HG03066 (cell line): ENCODE data around the gene TIMM44.
"Not testable (repeated sequence)": the region's sequence is repeated elsewhere in the genome, so short reads cannot be mapped to it uniquely, and the experiment has no call there.

Experiments used
- ATAC-seq: cut with Tn5 transposase; IDR thresholded peaks from one replicate; pipeline ENCODE4 v1.9.1; 2021; ENCODE audit warnings: low read depth; ENCODE audit not compliant: unreplicated experiment

The TIMM44 gene

DNA sequence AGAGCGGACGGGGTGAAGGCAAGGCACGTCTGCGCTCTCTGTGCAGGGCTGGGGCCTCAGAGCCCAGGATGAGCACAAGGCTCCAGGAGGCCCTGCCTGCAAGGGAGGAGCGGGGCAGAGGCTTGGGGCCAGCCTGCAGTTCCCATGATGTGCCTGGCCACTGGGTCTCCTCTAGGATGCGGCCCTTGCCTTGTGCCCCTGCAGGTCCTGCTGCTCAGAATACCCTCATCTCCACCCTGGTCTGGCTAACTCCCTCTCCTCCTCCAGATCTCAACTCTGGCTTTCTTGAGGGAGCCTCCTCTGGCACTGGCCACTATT, 34.2 kb upstream of the TIMM44 start:
- no peak for ATAC-seq

DNA sequence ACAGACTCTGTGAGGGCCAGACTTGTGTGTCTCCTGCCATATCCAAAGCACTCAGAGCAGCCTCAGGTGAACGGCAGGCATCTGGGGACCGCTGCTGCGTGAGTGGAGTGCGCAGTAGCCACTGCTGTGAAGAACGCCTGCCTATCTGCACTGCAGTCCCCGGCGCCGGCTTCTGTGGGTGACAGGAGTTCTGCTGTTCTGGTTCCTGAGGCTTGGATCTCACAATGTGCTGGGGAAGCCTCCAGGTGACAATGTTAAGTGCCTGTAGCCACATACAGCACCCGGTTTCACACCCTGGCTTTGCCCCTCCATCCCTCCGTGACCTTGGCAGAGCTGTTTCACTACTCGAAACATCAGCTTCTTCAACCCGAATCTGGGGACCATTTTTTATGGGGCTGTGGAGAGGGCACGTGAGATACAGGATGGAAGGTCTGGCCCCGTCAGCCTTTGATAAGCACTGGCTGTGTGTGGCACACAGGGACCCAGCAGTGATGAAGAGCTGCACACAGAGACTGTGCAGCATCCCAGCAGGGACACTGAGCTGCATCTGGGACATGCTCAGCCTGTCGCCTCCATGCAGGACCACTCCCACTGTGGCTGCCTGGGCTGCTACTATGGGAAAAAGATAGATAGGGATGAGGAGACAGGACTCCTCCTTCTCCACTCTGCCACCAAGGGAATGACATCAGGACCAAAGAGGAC, 33.7 kb upstream of the TIMM44 start:
- no peak for ATAC-seq

DNA sequence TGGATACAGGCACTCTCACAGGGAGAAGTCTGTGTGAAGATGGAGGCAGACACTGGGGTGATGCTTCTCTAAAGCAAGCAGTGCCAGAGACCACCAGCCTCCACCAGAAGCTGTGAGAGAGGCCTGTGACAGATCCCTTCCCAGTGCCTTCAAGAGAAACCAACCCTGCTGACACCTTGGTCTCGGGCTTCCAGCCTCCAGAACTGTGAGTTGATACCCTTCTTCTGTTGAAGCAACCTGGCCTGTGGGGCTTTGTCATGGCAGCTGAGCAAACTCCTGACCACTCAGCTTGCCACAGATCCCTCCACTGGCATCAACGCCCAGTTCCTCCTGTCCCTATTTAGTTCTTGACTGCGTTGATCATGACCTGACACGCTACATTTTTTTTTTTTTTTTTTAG, 33.0 kb upstream of the TIMM44 start:
- ATAC-seq, result no peak

DNA sequence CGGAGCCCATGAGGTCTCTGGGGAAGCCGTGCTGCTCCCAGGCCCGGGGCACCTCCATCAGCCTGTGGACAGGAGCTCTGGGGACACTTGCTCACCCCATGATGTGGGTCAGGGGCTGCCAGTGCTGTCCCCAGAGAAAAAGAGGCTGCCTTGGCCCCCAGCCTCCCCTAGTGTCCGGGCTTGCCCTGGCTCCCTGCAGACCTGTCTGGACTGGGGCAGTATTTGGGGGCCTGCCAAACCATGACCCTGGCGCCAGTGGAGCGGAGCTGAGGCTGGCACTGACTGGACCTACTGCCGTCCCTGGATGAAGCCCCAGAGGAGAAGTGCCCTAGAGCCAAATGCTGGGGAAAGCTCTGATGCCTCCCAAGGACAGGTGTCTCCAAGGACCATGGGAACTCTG, 31.6 kb upstream of the TIMM44 start:
- ATAC-seq, result no peak

DNA sequence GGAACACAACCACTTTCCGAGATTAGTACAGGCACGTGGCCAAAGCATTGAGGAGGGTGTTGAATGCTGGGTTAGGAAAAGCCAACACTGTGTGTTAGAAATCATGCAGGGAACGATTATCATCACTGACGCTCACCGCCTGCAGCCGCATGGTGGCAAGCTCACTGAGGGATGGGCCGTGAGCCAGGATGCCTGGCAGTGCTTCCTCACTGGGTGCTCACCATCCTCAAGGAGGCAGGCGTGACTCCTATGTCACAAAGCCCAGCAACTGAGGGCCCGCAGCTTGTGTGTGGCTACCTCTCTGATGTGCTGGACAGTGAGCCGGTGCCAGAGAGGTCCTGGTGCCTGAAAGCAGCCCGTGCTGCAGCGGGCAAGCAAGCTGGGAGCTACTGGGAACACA, 30.4 kb upstream of the TIMM44 start:
- ATAC-seq, result no peak

DNA sequence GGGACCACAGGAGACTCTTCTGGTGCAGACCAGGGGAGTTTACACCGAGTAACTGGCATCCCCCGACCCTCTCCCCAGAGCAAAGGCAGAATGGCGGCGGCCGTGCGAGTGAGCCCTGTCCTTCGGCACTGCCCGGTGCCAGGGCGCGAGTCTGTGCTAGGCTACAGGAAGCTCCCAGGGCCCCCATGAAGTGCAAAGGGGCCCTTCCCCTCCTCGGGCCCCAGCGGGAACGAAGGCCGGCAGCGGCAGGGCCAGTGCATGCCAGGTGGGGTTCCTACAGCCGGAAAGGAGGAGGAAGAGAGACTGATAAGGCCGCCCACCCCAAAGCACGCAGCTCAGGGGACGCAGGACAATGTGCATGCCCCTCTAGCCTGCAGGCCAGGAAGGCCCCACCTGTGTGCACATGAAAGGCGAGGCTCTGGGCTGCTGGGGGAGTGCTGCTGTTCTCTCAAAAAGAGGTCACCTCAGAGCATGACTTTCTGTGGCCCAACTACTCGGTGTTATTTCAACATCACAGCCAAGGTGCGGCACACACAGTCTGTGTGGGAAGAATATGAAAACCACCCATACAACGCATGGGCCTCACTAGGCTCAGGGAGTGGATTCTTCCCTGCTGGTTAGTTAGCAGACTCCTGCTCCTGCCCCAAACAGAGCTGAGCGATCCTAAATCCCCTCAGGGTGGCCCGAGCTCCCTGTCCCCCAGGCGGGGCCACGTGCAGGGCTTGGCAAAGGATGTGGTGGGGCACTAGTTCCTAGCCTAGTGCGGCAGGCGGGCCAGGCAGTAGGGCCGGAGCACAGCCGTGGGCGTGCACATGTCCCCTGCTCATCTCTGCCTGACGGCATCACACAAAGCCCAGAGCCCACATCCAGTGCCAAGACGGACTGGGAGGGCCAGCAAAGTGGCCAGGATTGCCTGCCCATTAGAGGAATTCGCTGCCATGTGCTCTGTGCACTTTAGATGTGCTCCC, 28.4 kb upstream of the TIMM44 start:
- ATAC-seq, result no peak

DNA sequence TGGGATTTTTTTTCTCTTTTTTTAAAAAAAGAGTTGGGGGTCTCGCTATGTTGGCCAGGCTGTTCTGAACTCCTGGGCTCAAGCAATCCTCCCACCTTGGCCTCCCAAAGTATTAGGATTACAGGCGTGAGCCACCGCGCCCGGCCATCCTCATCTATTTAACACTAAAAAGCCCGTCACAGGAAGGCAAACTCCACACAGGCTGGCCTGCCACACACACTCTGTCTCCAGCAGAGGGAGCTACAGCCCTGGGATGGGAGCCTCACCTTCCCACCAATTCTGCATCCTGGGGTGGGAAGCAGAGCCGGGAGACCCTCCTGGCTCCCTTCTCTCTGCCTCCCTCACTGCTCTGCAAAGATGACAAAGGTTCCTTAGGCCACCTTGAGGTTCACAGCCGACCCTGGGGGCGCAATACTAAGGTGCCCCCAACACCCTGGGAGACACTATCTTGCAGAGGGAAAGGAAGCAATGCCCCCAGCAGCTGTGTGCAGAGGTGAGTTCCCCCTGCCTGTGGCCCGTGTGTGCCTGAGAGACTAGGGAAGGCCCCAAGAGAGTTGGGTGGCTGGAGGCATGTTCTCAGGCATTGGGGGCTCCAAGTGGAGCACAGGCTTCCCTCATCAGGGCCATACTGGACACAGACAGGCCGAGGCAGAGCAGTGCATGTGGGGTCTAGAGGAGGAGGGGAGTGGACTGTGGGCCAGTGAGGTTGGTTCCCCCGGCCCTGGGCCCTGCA, 27.4 kb upstream of the TIMM44 start:
- no peak for ATAC-seq

DNA sequence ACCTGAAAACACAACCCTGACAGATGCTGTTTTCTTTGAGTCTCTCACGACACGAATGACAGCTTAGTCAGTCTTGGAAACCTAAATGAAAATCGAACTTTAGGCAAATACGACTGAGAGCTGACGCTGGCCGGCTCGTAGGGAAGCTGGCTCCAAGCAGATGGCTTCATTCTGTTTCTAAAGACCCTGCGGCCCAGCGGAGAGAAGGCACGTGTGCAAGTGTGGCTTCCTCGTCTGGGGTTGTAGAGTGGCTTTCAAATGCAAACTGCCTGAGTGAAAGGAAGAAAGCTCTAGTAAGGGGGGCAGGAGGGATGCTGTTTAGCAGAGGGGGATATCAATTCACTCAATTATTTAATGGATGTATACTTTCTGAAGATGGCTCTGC, 26.1 kb upstream of the TIMM44 start:
- no peak for ATAC-seq

DNA sequence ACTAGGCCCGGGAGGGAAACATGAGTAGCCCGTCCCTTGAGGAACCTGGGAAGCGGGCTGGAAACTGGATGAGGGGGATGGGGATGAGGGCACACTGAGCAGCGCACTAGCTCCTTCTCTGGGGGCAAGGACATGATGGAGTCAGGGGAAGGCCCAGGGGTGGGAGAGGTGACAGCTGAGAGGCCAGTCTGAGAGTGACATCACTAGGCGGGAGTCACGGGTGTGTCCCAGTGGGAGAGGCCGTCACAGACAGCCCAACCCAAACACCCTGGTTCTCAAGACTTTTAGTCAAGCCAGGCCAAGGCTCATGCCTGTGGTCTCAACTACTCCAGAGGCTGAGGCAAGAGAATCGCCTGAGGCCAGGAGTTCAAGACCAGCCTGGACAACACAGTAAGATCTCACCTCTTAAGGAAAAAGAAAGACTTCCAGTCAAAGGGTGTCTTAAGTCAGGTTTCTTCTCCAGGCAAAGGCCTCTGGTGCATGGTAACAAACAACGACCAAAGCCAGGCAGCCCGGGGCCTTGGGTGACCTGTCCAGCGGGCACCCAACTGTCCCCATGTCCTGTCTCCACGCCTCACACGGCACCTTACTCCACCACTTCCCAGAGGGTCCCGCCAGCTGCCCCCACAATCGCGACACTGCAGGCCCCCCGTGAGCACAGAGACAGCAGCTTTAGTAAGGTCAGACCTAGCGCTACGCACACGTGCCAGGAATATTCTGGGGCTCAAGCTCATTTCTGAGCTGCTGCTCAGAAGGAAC, 25.5 kb upstream of the TIMM44 start:
- no peak for ATAC-seq

DNA sequence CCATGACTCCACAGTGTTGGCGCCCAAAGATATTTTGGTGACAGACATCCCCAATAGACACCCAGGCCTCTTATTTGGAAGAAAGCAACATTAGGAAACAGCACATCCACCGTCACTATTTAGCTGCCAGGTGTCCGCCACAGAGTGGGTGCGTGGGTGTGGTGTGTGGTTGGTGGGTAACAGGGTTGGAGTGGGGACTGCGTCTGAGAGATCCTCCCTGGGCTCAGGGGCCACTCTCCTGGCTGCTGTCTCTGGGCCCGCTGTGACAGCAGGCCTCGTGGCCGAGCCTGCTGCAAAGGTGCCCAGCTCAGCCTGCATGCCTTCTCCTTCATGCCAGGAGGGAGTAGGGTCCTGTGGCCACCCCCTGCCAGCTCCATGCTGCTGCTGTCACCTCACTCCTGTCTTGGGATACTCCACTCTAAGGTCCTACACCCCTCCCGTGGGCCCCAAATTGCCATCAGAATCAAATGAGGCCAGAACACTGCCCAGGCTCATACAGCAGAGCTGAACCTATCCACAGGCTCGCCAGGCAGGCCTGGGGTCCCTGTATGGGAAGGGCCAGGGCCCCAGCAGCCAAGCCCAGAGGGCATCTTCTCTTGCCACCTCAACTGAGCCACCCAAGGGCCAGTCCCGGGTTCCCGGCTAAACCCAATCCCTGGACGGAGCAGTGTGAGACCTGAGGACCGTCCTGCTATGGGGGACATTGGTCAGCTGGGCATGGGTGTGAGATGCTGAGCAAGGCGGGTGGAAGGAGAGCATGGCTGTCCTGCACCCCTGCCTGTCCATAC, 24.7 kb upstream of the TIMM44 start:
- ATAC-seq, result no peak

DNA sequence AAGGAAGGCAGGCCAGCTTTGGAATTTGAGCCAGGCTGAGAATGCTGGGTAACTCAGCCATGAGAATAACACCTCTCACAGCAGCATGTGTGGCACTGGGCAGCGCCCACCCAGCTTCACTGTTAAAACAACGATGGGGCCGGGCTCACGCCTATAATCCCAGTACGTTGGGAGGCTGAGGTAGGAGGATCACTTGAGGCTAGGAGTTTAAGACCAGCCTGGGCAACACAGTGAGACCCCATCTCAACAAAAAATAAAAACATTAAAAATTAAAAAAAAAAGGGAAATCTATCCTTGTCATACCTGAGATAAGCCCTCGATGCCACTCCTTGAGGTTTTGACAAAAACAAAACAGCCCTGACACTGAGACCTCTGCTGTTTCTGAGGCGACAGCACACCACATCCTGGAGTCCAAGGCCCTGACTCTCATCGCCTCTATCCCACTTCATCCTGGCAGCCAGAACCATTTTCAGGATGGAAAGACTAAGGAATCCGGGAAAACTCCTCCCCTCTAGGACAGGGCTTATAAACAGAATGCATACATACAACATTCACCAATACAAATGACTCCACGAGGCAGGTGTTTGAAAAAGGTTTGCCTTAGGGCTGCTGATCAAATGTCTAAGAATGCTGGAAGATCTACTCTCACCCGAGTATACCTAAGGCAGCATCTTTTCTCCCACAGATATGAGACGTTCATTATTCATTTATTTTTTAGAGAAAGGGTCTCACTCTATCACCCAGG, 22.6 kb upstream of the TIMM44 start:
- no peak for ATAC-seq

DNA sequence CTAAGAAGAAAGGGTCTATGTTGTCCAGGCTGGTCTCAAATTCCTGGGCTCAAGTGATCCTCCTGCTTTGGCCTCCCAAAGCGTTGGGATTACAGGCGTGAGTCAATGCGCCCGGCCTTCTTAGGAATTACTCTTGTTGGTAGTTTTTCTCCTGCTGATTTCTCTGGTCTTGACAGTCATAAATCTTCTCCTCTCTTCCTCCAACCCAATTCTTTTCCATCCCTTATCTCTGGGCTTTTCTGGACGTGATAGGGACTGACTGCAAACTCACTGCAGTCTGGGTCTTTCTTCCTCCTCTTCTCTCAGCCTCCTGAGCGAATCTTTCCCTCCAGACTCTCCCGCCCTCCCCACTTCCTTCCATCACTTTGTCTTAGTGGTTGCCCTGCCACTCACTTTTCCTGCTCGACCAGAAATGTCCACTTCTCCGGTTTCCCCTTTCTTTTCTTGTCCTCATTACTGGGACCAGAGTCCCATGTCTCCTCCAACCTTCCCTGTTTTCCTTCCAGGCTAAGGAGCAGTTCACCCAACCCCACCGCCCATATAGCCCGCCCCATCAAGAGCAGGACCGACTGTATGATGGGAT, 21.9 kb upstream of the TIMM44 start:
- ATAC-seq, result no peak

DNA sequence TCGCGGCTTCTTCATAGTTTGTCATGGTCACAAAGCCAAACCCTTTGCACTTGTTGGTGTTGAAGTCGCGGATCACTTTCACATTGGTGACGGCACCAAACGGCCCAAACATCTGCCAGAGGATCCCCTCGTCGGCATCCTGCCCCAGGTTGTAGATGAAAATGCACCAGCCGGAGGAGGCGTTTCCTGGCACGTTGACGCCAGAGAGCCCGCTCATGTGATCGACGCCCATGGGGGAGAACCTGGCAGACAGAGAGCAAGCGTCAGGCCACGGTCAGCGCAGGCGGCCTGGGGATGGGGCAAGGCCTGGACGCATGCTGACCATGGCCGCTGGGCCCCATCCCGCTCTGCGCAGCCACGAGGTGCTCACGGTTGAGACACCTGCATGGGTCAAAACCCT, 20.1 kb upstream of the TIMM44 start:
- no peak for ATAC-seq

DNA sequence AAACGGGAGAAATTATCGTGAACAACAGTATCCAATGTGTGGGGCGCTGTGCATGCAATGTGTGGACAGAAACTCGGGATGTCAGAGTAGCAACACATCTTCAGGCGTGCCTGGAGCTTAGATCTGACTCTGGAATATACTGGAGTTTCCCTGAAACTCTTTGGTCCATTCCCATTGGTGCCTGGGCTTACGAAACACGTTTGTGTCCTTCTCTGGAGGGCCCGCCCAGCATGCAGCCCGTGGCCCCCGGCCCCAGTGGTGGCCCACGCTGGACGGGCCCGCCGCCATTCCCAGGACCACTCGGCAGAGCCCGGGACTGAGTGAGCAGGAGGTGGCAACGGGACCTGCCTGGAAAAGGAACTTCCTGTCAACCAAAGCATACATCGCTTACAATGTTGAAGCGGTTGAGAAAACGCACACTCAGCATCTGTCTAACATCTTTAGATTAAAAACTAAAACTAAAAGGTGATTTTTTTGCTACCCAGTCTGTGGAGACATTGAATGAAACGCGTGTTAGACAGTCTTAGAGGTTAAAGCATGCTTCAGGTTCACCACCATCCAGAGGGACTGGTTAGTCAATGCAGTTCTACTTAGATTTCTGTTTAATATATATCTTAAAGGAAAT, 19.3 kb upstream of the TIMM44 start:
- no peak for ATAC-seq

DNA sequence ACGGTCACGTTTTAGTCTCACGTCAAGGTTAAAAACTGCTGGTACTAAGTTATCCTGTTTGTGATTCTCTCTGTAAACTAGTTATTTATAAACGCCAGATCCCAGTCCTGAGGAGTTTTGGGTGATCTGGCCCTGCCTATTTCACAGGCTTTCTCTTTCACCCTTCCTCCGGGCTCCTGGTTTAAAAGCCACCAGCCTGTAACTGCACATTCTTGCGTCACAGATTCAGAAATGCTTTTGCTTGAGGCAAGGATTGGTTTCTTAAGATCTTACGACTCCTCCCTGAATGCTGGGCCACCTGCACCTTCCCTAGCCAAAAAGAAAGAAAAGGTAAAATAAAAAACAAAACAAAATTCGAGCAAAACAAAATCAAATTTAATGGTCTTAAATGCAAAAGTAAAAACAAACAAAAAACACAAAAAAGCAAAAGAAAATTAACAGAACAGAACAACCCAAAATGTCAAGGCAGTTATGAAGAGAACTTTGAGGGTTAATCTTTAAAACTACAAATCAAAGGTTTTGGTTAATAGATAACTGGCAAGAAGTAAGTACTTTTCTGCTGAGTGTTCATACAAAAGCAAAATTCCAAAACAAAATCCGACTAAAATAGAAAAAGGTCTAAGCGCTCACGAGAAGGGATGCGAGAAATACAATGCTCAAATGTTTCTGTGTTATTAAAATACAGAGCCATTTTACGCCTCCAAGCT, 18.6 kb upstream of the TIMM44 start:
- no peak for ATAC-seq

DNA sequence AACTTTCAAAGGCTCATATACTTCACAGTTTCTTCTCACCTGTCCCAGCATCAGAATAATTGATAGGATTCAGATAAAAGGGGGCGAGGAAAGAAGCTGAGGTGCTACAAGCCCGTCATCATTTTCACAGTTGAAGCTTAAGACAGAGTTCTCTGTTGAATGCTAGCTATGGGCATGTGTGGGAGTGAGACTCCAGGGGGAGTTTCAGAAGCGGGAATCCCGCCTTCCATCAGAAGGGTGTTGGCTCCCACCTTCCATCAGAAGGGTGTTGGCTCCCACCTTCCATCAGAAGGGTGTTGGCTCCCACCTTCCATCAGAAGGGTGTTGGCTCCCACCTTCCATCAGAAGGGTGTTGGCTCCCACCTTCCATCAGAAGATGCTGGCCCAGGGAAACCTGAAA, 17.6 kb upstream of the TIMM44 start:
- ATAC-seq, result not testable (repeated sequence)

DNA sequence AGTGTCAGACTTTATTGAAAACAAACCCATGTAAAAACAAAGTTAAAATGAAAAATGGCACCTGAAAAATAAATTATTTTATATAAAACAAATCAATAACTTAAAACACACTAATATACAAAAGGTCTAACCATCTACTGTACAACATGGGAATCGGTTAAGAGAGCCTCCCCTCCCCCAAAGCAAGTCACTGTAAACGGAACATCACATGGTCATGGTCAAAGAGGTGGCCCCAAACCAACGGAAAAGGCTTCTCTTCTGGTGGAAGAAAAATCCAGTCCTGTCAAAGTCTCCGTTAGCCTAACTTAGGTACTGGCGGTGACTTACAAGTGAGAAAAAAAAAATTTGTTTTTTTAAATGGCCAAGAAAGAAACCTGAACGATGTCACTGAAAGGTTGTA, 15.7 kb upstream of the TIMM44 start:
- ATAC-seq, result no peak

DNA sequence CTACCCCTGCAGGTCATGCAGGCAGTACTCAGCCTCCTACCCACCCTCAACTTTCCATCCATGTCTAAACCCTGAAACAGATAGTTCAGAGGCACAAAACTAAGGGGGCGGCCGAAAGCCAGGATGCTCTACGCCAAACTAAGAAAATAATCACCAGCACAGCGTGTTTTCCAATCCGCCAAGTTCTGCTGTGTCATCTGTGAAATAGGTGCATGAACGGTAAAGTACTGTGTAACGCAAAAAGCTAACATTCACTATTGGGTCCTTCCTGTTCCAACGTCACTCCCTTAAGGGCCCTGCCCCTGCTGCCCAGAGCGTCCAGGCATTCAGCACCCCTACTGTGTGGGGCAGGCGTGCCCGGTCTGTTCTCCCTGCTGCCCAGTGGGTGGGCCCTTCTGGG, 12.2 kb upstream of the TIMM44 start:
- ATAC-seq, result no peak
